ENCODE results near the gene CDRT15L2. TPM values are rescaled to one million over a fixed set of nuclear protein-coding genes. Genes with fewer than 3 reads are reported as not detected.
"Not testable (repeated sequence)": the region's sequence is repeated elsewhere in the genome, so short reads cannot be mapped to it uniquely, and the experiment has no call there.

CDRT15L2 gene
- total RNA-seq, 2 experiments from 2014 or later, result not detected

DNA sequence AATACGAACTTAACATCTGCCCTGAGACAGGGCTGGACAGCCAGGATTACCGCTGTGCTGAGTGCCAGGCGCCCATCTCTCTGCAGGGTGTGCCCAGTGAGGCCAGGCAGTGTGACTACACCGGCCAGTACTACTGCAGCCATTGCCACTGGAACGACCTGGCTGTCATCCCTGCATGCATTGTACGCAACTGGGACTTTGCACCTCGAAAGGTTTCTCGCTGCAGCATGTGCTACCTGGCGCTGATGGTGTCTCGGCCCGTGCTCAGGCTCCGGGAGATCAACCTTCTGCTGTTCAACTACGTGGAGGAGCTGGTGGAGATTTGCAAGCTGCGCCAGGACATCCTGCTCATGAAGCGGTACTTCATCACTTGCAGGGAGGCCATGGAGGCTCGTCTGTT lies 33.7 kb downstream of the CDRT15L2 start:
- Mint-ChIP-seq H3K27me3 (no peaks in the 10 kb centered on the region), H3K4me3 (no peak overlapping the region), H3K9me3 (no peaks in the 10 kb centered on the region), H3K4me1 (ENCODE audit: low read depth) (no peaks in the 10 kb centered on the region), H3K36me3 (ENCODE audit: low read depth) (no peaks in the 10 kb centered on the region), H3K27ac (no peak overlapping the region)
- CTCF ChIA-PET, result no interaction called here
- Histone ChIP-seq H3K4me3 (ENCODE audit: low read length) (no peak overlapping the region), H3K9me3 (ENCODE audit: control insufficient read depth in 1 of 2, insufficient read depth in 1 of 2, low read length in 2 of 2) (no peaks in the 10 kb centered on the region), H3K27ac (ENCODE audit: low read depth in 1 of 2, low read length in 2 of 2) (no peak overlapping the region), H3K27me3 (ENCODE audit: control insufficient read depth in 1 of 2, insufficient read depth in 2 of 2, low read length in 2 of 2) (no peaks in the 10 kb centered on the region), H3K36me3 (ENCODE audit: insufficient read depth, low read length) (no peaks in the 10 kb centered on the region), H3K4me1 (ENCODE audit: insufficient read depth, low read length) (no peaks in the 10 kb centered on the region)
- POLR2A ChIA-PET, result no interaction called here
- intact Hi-C loops (cut with DNase I, micrococcal nuclease), result no loop called here
- DNase-seq (no peak), ATAC-seq (ENCODE audit: poor library complexity) (no peak)
- TF ChIP-seq, protein P1, sequence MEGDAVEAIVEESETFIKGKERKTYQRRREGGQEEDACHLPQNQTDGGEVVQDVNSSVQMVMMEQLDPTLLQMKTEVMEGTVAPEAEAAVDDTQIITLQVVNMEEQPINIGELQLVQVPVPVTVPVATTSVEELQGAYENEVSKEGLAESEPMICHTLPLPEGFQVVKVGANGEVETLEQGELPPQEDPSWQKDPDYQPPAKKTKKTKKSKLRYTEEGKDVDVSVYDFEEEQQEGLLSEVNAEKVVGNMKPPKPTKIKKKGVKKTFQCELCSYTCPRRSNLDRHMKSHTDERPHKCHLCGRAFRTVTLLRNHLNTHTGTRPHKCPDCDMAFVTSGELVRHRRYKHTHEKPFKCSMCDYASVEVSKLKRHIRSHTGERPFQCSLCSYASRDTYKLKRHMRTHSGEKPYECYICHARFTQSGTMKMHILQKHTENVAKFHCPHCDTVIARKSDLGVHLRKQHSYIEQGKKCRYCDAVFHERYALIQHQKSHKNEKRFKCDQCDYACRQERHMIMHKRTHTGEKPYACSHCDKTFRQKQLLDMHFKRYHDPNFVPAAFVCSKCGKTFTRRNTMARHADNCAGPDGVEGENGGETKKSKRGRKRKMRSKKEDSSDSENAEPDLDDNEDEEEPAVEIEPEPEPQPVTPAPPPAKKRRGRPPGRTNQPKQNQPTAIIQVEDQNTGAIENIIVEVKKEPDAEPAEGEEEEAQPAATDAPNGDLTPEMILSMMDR (IDR thresholded peaks at IDR 0.05), result no peak

DNA sequence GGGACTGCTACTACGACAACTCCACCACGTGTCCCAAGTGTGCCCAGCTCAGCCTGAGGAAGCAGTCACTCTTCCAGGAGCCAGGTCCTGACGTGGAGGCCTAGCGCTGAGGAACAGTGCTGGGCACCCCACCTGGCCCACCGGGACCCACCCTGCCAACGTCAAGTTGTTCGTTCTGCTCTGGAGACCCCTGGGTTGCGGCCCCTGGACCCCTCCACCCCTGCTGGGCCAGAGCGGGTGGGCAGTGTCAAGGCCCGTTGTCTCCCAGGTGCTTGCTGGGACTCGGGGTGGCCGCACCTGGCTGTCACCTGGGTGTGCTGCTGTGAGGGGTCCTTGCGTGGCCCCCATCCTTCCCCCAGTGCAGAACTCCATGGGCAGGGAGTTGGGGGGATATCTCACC lies 34.4 kb downstream of the CDRT15L2 start:
- DNase-seq, result no peak
- ChIA-PET POLR2A (no interaction called here), CTCF (no interaction called here)
- Histone ChIP-seq H3K27ac (ENCODE audit: low read depth in 1 of 2, low read length in 2 of 2) (no peak overlapping the region), H3K27me3 (ENCODE audit: control insufficient read depth in 1 of 2, insufficient read depth in 2 of 2, low read length in 2 of 2) (no peaks in the 10 kb centered on the region), H3K36me3 (ENCODE audit: insufficient read depth, low read length) (no peaks in the 10 kb centered on the region), H3K4me1 (ENCODE audit: insufficient read depth, low read length) (no peaks in the 10 kb centered on the region), H3K9me3 (ENCODE audit: control insufficient read depth in 1 of 2, insufficient read depth in 1 of 2, low read length in 2 of 2) (no peaks in the 10 kb centered on the region), H3K4me3 (ENCODE audit: low read length) (no peak overlapping the region)
- H3K36me3 Mint-ChIP-seq (ENCODE audit: low read depth), result no peaks in the 10 kb centered on the region
- no peaks in the 10 kb centered on the region for H3K9me3 Mint-ChIP-seq
- TF ChIP-seq, protein P1 (IDR thresholded peaks at IDR 0.05), result no peak
- H3K4me3 Mint-ChIP-seq, result no peak overlapping the region
- no peak for ATAC-seq (ENCODE audit: poor library complexity)
- no peaks in the 10 kb centered on the region for H3K4me1 Mint-ChIP-seq (ENCODE audit: low read depth)
- H3K27ac Mint-ChIP-seq, result no peak overlapping the region
- intact Hi-C loops (cut with DNase I, micrococcal nuclease), result no loop called here
- H3K27me3 Mint-ChIP-seq, result no peaks in the 10 kb centered on the region

GRCh38 chr17:20615461-20615860 lies 35.9 kb downstream of the CDRT15L2 start:
- ATAC-seq (ENCODE audit: poor library complexity); H3K36me3 Mint-ChIP-seq (ENCODE audit: low read depth); H3K27me3 ChIP-seq (ENCODE audit: control insufficient read depth in 1 of 2, insufficient read depth in 2 of 2, low read length in 2 of 2); H3K4me3 Mint-ChIP-seq; H3K4me1 Mint-ChIP-seq (ENCODE audit: low read depth); intact Hi-C loops (cut with DNase I, micrococcal nuclease); CTCF ChIA-PET; H3K4me3 ChIP-seq (ENCODE audit: low read length); DNase-seq; POLR2A ChIA-PET; H3K9me3 ChIP-seq (ENCODE audit: control insufficient read depth in 1 of 2, insufficient read depth in 1 of 2, low read length in 2 of 2); H3K9me3 Mint-ChIP-seq; H3K36me3 ChIP-seq (ENCODE audit: insufficient read depth, low read length); H3K27ac Mint-ChIP-seq; H3K4me1 ChIP-seq (ENCODE audit: insufficient read depth, low read length); H3K27ac ChIP-seq (ENCODE audit: low read depth in 1 of 2, low read length in 2 of 2); H3K27me3 Mint-ChIP-seq: not testable (repeated sequence)

Other genes starting within 250 kb of the CDRT15L2 start
- gene LGALS9B, start 112.2 kb upstream of the CDRT15L2 start, total RNA-seq, result not detected